ENCODE results near the gene VWA5B2. TPM values are rescaled to one million over a fixed set of nuclear protein-coding genes. Genes with fewer than 3 reads are reported as not detected.

VWA5B2 gene
- total and polyA plus RNA-seq, 2 of the 13 experiments (the other 11 are each of a cell fraction or from before 2014, with no cell fraction given), result 0.03 to 0.04 TPM

DNA sequence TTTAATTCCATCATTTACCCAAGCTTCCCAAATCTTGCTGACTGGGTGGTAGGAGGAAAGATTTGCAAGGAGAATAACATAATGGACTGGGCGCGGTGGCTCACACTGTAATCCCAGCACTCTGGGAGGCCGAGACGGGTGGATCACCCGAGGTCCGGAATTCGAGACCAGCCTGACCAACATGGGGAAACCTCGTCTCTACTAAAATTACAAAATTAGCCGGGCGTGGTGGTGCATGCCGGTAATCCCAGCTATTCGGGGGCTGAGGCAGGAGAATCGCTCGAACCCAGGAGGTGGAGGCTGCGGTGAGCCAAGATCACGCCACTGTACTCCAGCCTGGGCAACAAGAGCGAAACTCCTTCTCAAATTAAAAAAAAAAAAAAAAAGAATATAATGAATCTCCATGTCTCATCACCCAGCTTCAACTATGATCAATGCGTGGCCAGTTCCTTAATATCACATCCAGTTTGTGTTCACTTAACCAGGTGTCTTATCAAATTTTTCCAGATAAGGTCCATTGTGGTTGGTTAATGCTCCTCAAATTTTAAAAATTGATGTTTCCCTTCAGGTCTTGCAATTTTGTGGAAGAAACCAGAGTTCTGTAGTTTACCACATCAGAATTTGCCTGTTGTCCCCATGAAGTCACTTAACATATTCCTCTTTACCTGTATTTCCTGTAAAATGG lies 44.7 kb upstream of the VWA5B2 start:
- WGBS (ENCODE audit: low lambda C conversion rate), result 97% methylated on average over 18 of the region's 18 CpGs
- Histone ChIP-seq H3K27ac (ENCODE audit: extremely low read length, insufficient read depth, low read length) (peak overlapping the region; percentile 85), H4K20me1 (ENCODE audit: insufficient read depth, low read length) (peaks cover 4% of the 10 kb centered on the region; the same call in 1 of the 2 replicates), H3K9ac (ENCODE audit: insufficient read depth, low read depth, low read length) (peak overlapping the region; percentile 68; the same call in 1 of the 2 replicates), H3K36me3 (replicated peaks in 1 of 2; ENCODE audit: control insufficient read depth in 1 of 2, insufficient read depth in 2 of 2, low read length in 2 of 2) (peaks cover 44 to 64% of the 10 kb centered on the region in 2 experiments), H2AFZ (ENCODE audit: low read length) (no peak overlapping the region), H3K79me2 (ENCODE audit: insufficient read depth, low read length) (peaks cover 32% of the 10 kb centered on the region), H3K4me3 (replicated peaks in 1 of 3; ENCODE audit: insufficient read depth in 1 of 3, low read depth in 2 of 3, low read length in 3 of 3) (no peak overlapping the region), H3K4me1 (ENCODE audit: insufficient read depth, low read length) (peaks cover 25% of the 10 kb centered on the region), H3K9me3 (ENCODE audit: low read length) (no peaks in the 10 kb centered on the region), H3K4me2 (ENCODE audit: low read depth, low read length) (0 out of 2 replicates have a peak overlapping the region, but pooled peaks have one; percentile 58), H3K27me3 (ENCODE audit: control insufficient read depth in 1 of 2, insufficient read depth in 2 of 2, low read length in 2 of 2) (no peaks in the 10 kb centered on the region; a peak in 1 of 5 replicates)
- POLR2A ChIA-PET, result interaction anchor here (0.8 to 1.6 kb wide), 6 partner anchors 8 to 49 kb away, joined by 3 to 23 read pairs (median 5); partner anchors contain the start of genes AP2M1, DVL3 and EIF2B5
- FAIRE-seq, result no peak
- no peak for ATAC-seq
- no peak for DNase-seq (ENCODE audit: low spot score)
- CTCF ChIA-PET (ENCODE audit: low intra/inter-chr PET ratio, low total read pairs), result no interaction called here
- in situ Hi-C loops (cut with HindIII; ENCODE audit: extremely low pct_ligation_motif_present, low pct_unique_long_range_greater_than_20kb), result no loop called here
- intact Hi-C loops (cut with micrococcal nuclease; ENCODE audit: unreplicated experiment), result loop anchor here (1.0 to 5.0 kb wide), 2 partner anchors 37 to 289 kb away; no protein-coding TSS in a partner anchor
- BruUV-seq (replicated peaks), result no TSS peak
- TF ChIP-seq ZNF3 (CRISPR knock-in tag; IDR thresholded peaks at IDR 0.05) (no peak), TAF1 (CRISPR knock-in tag; IDR thresholded peaks at IDR 0.05) (no peak), HDAC2 (CRISPR knock-in tag; IDR thresholded peaks at IDR 0.05) (no peak), SP2 (CRISPR knock-in tag; IDR thresholded peaks at IDR 0.05) (no peak), ZNF282 (IDR thresholded peaks at IDR 0.05; ENCODE audit: partially characterized antibody) (no peak), SKI (IDR thresholded peaks at IDR 0.05; ENCODE audit: partially characterized antibody) (no peak), MYC (CRISPR knock-in tag; IDR thresholded peaks at IDR 0.05; ENCODE audit: borderline replicate concordance) (no peak), ZFP37 (CRISPR knock-in tag; IDR thresholded peaks at IDR 0.05; ENCODE audit: borderline replicate concordance) (no peak)
- TF ChIP-seq, protein P1, sequence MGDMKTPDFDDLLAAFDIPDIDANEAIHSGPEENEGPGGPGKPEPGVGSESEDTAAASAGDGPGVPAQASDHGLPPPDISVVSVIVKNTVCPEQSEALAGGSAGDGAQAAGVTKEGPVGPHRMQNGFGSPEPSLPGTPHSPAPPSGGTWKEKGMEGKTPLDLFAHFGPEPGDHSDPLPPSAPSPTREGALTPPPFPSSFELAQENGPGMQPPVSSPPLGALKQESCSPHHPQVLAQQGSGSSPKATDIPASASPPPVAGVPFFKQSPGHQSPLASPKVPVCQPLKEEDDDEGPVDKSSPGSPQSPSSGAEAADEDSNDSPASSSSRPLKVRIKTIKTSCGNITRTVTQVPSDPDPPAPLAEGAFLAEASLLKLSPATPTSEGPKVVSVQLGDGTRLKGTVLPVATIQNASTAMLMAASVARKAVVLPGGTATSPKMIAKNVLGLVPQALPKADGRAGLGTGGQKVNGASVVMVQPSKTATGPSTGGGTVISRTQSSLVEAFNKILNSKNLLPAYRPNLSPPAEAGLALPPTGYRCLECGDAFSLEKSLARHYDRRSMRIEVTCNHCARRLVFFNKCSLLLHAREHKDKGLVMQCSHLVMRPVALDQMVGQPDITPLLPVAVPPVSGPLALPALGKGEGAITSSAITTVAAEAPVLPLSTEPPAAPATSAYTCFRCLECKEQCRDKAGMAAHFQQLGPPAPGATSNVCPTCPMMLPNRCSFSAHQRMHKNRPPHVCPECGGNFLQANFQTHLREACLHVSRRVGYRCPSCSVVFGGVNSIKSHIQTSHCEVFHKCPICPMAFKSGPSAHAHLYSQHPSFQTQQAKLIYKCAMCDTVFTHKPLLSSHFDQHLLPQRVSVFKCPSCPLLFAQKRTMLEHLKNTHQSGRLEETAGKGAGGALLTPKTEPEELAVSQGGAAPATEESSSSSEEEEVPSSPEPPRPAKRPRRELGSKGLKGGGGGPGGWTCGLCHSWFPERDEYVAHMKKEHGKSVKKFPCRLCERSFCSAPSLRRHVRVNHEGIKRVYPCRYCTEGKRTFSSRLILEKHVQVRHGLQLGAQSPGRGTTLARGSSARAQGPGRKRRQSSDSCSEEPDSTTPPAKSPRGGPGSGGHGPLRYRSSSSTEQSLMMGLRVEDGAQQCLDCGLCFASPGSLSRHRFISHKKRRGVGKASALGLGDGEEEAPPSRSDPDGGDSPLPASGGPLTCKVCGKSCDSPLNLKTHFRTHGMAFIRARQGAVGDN (CRISPR knock-in tag; IDR thresholded peaks at IDR 0.05), result no peak
- TF ChIP-seq, protein P2, sequence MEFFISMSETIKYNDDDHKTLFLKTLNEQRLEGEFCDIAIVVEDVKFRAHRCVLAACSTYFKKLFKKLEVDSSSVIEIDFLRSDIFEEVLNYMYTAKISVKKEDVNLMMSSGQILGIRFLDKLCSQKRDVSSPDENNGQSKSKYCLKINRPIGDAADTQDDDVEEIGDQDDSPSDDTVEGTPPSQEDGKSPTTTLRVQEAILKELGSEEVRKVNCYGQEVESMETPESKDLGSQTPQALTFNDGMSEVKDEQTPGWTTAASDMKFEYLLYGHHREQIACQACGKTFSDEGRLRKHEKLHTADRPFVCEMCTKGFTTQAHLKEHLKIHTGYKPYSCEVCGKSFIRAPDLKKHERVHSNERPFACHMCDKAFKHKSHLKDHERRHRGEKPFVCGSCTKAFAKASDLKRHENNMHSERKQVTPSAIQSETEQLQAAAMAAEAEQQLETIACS (CRISPR knock-in tag; IDR thresholded peaks at IDR 0.05), result no peak
- TF ChIP-seq, protein P3, sequence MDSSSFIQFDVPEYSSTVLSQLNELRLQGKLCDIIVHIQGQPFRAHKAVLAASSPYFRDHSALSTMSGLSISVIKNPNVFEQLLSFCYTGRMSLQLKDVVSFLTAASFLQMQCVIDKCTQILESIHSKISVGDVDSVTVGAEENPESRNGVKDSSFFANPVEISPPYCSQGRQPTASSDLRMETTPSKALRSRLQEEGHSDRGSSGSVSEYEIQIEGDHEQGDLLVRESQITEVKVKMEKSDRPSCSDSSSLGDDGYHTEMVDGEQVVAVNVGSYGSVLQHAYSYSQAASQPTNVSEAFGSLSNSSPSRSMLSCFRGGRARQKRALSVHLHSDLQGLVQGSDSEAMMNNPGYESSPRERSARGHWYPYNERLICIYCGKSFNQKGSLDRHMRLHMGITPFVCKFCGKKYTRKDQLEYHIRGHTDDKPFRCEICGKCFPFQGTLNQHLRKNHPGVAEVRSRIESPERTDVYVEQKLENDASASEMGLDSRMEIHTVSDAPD (CRISPR knock-in tag; IDR thresholded peaks at IDR 0.05), result no peak
- TF ChIP-seq, protein P4, sequence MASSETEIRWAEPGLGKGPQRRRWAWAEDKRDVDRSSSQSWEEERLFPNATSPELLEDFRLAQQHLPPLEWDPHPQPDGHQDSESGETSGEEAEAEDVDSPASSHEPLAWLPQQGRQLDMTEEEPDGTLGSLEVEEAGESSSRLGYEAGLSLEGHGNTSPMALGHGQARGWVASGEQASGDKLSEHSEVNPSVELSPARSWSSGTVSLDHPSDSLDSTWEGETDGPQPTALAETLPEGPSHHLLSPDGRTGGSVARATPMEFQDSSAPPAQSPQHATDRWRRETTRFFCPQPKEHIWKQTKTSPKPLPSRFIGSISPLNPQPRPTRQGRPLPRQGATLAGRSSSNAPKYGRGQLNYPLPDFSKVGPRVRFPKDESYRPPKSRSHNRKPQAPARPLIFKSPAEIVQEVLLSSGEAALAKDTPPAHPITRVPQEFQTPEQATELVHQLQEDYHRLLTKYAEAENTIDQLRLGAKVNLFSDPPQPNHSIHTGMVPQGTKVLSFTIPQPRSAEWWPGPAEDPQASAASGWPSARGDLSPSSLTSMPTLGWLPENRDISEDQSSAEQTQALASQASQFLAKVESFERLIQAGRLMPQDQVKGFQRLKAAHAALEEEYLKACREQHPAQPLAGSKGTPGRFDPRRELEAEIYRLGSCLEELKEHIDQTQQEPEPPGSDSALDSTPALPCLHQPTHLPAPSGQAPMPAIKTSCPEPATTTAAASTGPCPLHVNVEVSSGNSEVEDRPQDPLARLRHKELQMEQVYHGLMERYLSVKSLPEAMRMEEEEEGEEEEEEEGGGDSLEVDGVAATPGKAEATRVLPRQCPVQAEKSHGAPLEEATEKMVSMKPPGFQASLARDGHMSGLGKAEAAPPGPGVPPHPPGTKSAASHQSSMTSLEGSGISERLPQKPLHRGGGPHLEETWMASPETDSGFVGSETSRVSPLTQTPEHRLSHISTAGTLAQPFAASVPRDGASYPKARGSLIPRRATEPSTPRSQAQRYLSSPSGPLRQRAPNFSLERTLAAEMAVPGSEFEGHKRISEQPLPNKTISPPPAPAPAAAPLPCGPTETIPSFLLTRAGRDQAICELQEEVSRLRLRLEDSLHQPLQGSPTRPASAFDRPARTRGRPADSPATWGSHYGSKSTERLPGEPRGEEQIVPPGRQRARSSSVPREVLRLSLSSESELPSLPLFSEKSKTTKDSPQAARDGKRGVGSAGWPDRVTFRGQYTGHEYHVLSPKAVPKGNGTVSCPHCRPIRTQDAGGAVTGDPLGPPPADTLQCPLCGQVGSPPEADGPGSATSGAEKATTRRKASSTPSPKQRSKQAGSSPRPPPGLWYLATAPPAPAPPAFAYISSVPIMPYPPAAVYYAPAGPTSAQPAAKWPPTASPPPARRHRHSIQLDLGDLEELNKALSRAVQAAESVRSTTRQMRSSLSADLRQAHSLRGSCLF (CRISPR knock-in tag; IDR thresholded peaks at IDR 0.05; ENCODE audit: borderline replicate concordance), result no peak

All from HepG2 (cell line).